Ishikawa (cell line): ENCODE results near the gene CDH20.

Experiments used
- CEBPB ChIP-seq: IDR thresholded peaks from 2 replicates; pipeline ENCODE4 v1.6.1; 2012
- CREB1 ChIP-seq: IDR thresholded peaks from 2 replicates; pipeline ENCODE4 v1.6.1; 2012; ENCODE audit warnings: low read depth
- EGR1 ChIP-seq: IDR thresholded peaks from 2 replicates; pipeline ENCODE4 v1.6.1; 2012
- EP300 ChIP-seq: IDR thresholded peaks from 2 replicates; pipeline ENCODE4 v1.6.1; 2012; ENCODE audit warnings: borderline replicate concordance
- FOXM1 ChIP-seq: IDR thresholded peaks from 2 replicates; pipeline ENCODE4 v1.6.1; 2012; ENCODE audit warnings: low read depth, borderline replicate concordance
- NFIC ChIP-seq: IDR thresholded peaks from 2 replicates; pipeline ENCODE4 v1.6.1; 2012
- RAD21 ChIP-seq: IDR thresholded peaks from 2 replicates; pipeline ENCODE4 v1.6.1; 2012; ENCODE audit warnings: low read depth
- TAF1 ChIP-seq: IDR thresholded peaks from 2 replicates; pipeline ENCODE4 v1.6.1; 2012; ENCODE audit warnings: low read depth, mild to moderate bottlenecking
- TCF12 ChIP-seq: IDR thresholded peaks from 2 replicates; pipeline ENCODE4 v1.6.1; 2012; ENCODE audit warnings: low read depth
- TEAD4 ChIP-seq: IDR thresholded peaks from 2 replicates; pipeline ENCODE4 v1.6.1; 2012
- USF1 ChIP-seq: IDR thresholded peaks from 2 replicates; pipeline ENCODE4 v1.6.1; 2012
- YY1 ChIP-seq: IDR thresholded peaks from 2 replicates; pipeline ENCODE4 v1.6.1; 2012; ENCODE audit warnings: low read depth
- ZBTB7A ChIP-seq: IDR thresholded peaks from 2 replicates; pipeline ENCODE4 v1.6.1; 2012; ENCODE audit warnings: low read depth
- TF ChIP-seq, protein P1 (sequence below): IDR thresholded peaks from 2 replicates; pipeline ENCODE4 v1.6.1; 2012; ENCODE audit warnings: low read depth, mild to moderate bottlenecking
- TF ChIP-seq, protein P2 (sequence below): IDR thresholded peaks from 2 replicates; pipeline ENCODE4 v1.6.1; 2012

CDH20 gene

DNA sequence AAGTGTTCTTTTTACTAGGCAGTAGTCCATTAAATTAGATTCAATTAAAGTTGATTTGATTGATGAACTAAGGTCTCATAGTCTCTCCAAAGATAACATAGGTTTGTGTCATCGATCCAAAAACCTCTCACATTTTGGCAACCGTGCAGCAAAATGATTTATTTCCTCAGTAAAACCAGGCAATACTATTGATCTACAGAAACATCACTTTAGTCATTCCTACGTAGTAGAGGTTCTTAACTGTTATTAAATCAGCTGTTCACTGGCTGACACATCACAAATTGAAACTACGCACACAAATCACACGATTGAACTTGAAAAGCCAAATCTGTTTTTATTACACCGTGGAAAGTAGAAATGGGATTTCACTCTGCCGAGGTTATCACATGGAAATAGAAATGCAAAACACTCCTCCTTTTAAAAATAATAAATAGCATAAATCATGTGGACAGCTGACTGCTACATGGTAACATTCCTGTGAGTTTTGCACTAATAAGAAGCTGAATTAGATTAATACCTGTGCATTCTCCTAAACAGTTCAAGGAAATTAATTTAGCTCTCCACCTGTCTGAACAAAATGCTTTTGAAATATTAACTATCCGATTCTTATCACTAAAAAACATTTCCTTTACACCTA is 262.5 kb downstream of the CDH20 start:
- TF ChIP-seq USF1 (no peak), CREB1 (no peak), CEBPB (no peak), TAF1 (no peak), ZBTB7A (no peak), FOXM1 (no peak), NFIC (no peak), EP300 (no peak), RAD21 (no peak)
- TF ChIP-seq, protein P1, sequence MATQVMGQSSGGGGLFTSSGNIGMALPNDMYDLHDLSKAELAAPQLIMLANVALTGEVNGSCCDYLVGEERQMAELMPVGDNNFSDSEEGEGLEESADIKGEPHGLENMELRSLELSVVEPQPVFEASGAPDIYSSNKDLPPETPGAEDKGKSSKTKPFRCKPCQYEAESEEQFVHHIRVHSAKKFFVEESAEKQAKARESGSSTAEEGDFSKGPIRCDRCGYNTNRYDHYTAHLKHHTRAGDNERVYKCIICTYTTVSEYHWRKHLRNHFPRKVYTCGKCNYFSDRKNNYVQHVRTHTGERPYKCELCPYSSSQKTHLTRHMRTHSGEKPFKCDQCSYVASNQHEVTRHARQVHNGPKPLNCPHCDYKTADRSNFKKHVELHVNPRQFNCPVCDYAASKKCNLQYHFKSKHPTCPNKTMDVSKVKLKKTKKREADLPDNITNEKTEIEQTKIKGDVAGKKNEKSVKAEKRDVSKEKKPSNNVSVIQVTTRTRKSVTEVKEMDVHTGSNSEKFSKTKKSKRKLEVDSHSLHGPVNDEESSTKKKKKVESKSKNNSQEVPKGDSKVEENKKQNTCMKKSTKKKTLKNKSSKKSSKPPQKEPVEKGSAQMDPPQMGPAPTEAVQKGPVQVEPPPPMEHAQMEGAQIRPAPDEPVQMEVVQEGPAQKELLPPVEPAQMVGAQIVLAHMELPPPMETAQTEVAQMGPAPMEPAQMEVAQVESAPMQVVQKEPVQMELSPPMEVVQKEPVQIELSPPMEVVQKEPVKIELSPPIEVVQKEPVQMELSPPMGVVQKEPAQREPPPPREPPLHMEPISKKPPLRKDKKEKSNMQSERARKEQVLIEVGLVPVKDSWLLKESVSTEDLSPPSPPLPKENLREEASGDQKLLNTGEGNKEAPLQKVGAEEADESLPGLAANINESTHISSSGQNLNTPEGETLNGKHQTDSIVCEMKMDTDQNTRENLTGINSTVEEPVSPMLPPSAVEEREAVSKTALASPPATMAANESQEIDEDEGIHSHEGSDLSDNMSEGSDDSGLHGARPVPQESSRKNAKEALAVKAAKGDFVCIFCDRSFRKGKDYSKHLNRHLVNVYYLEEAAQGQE: no peak
- TF ChIP-seq, protein P2, sequence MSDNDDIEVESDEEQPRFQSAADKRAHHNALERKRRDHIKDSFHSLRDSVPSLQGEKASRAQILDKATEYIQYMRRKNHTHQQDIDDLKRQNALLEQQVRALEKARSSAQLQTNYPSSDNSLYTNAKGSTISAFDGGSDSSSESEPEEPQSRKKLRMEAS: no peak

- TF ChIP-seq, protein P2: no peak
- TF ChIP-seq CREB1: no peak
- TF ChIP-seq TEAD4: no peak
- no peak for TF ChIP-seq NFIC
- TF ChIP-seq EP300: no peak
- TF ChIP-seq ZBTB7A: no peak
- TF ChIP-seq USF1: no peak
- TF ChIP-seq CEBPB: no peak
- no peak for TF ChIP-seq TAF1
- TF ChIP-seq, protein P1: no peak
- TF ChIP-seq YY1: no peak
- no peak for TF ChIP-seq EGR1
- TF ChIP-seq FOXM1: no peak
- TF ChIP-seq RAD21: no peak
- no peak for TF ChIP-seq TCF12
Observed at GRCh38 chr18:61596296-61596695, 263.1 kb downstream of the CDH20 start.

- TF ChIP-seq, protein P1: no peak
- TF ChIP-seq TCF12: no peak
- no peak for TF ChIP-seq USF1
- no peak for TF ChIP-seq FOXM1
- no peak for TF ChIP-seq EP300
- TF ChIP-seq, protein P2: no peak
Observed at GRCh38 chr18:61597316-61597715, 264.1 kb downstream of the CDH20 start.

DNA sequence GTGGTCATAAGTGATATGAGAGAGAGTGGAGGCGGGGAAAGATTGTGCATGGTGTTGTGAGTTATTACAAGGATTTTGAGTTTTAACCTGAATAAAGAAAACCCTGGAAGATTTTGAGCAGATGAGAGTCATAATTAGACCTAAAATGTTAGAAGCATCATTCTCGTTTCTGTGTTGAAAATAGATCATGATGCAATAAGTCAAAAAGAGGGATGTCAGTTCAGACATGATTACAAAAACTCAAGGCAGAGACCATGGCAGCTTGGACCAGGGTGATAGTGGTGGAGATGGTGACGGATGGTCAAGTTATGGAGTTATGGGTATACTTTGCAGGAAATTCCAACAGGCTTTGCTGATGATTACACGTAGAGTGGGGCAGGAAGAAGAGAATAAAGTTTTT is 267.2 kb downstream of the CDH20 start:
- TF ChIP-seq RAD21: no peak
- TF ChIP-seq CREB1: no peak
- TF ChIP-seq, protein P2: no peak
- no peak for TF ChIP-seq EP300
- TF ChIP-seq, protein P1: no peak
- TF ChIP-seq USF1: no peak
- TF ChIP-seq NFIC: no peak
- TF ChIP-seq TCF12: no peak
- TF ChIP-seq FOXM1: no peak
- TF ChIP-seq CEBPB: no peak
- no peak for TF ChIP-seq EGR1
- TF ChIP-seq TEAD4: no peak
- TF ChIP-seq YY1: no peak
- TF ChIP-seq ZBTB7A: no peak
- no peak for TF ChIP-seq TAF1
